ENCODE measurements around the gene CEP72. TPM values are rescaled to one million over a fixed set of nuclear protein-coding genes. Genes with fewer than 3 reads are reported as not detected.

Gene CEP72
- total RNA-seq, 1 experiment from 2014 or later, result 14.6 TPM

- no peaks in the 10 kb centered on the region for H3K9me2 ChIP-seq (replicated peaks; ENCODE audit: insufficient read depth, low read length)
- H3K4me3 ChIP-seq (ENCODE audit: low read length), result no peak overlapping the region
- no peak overlapping the region for H2AFZ ChIP-seq (ENCODE audit: low read length)
- H4K20me1 ChIP-seq (ENCODE audit: insufficient read depth, low read depth, low read length), result 0 out of 2 replicates have a peak, but pooled peaks cover 3% of the 10 kb centered on the region
- no peaks in the 10 kb centered on the region for H3K79me2 ChIP-seq (ENCODE audit: low read length)
- no peaks in the 10 kb centered on the region for H3K27me3 ChIP-seq (ENCODE audit: low read length)
- H3K36me3 ChIP-seq (ENCODE audit: insufficient read depth, low read length), result peaks cover 19% of the 10 kb centered on the region
- no peaks in the 10 kb centered on the region for H3K9me3 ChIP-seq (ENCODE audit: low read length)
- H3K4me1 ChIP-seq (ENCODE audit: low read length), result peaks cover 6% of the 10 kb centered on the region
- H3K4me2 ChIP-seq (ENCODE audit: low read depth, low read length, poor library complexity, severe bottlenecking), result no peak overlapping the region
- no peak overlapping the region for H3K9ac ChIP-seq (ENCODE audit: low read length)
- H3K27ac ChIP-seq (ENCODE audit: low read length), result no peak overlapping the region
- DNase-seq, result no peak
These were observed 25.7 kb downstream of the CEP72 start for GRCh38 chr5:637581-638450.

GRCh38 chr5:638501-639252, 26.5 kb downstream of the CEP72 start:
- no peak for DNase-seq

GRCh38 chr5:639253-639530, 27.1 kb downstream of the CEP72 start:
- no peaks in the 10 kb centered on the region for H3K27me3 ChIP-seq (ENCODE audit: low read length)
- peaks cover 20% of the 10 kb centered on the region for H3K4me1 ChIP-seq (ENCODE audit: low read length)
- H3K79me2 ChIP-seq (ENCODE audit: low read length), result no peaks in the 10 kb centered on the region
- no peak overlapping the region for H2AFZ ChIP-seq (ENCODE audit: low read length)
- peaks cover 19% of the 10 kb centered on the region for H3K36me3 ChIP-seq (ENCODE audit: insufficient read depth, low read length)
- no peaks in the 10 kb centered on the region for H3K9me2 ChIP-seq (replicated peaks; ENCODE audit: insufficient read depth, low read length)
- no peaks in the 10 kb centered on the region for H3K9me3 ChIP-seq (ENCODE audit: low read length)
- no peak overlapping the region for H3K9ac ChIP-seq (ENCODE audit: low read length)
- H3K27ac ChIP-seq (ENCODE audit: low read length), result no peak overlapping the region
- no peaks in the 10 kb centered on the region for H4K20me1 ChIP-seq (ENCODE audit: insufficient read depth, low read depth, low read length)
- H3K4me3 ChIP-seq (ENCODE audit: low read length), result no peak overlapping the region
- H3K4me2 ChIP-seq (ENCODE audit: low read depth, low read length, poor library complexity, severe bottlenecking), result no peak overlapping the region
- no peak for DNase-seq

More at GRCh38 chr5:638501-639252, 26.5 kb downstream of the CEP72 start:
- no peak overlapping the region for H3K9ac ChIP-seq (ENCODE audit: low read length)
- H3K36me3 ChIP-seq (ENCODE audit: insufficient read depth, low read length), result peaks cover 19% of the 10 kb centered on the region
- H4K20me1 ChIP-seq (ENCODE audit: insufficient read depth, low read depth, low read length), result 0 out of 2 replicates have a peak, but pooled peaks cover under 1% of the 10 kb centered on the region
- no peak overlapping the region for H3K4me2 ChIP-seq (ENCODE audit: low read depth, low read length, poor library complexity, severe bottlenecking)
- no peak overlapping the region for H2AFZ ChIP-seq (ENCODE audit: low read length)
- H3K4me1 ChIP-seq (ENCODE audit: low read length), result peaks cover 15% of the 10 kb centered on the region
- H3K9me3 ChIP-seq (ENCODE audit: low read length), result no peaks in the 10 kb centered on the region
- H3K27ac ChIP-seq (ENCODE audit: low read length), result no peak overlapping the region
- no peaks in the 10 kb centered on the region for H3K27me3 ChIP-seq (ENCODE audit: low read length)
- no peak overlapping the region for H3K4me3 ChIP-seq (ENCODE audit: low read length)
- H3K79me2 ChIP-seq (ENCODE audit: low read length), result no peaks in the 10 kb centered on the region
- no peaks in the 10 kb centered on the region for H3K9me2 ChIP-seq (replicated peaks; ENCODE audit: insufficient read depth, low read length)

GRCh38 chr5:639584-640213, 27.6 kb downstream of the CEP72 start:
- no peak overlapping the region for H3K27ac ChIP-seq (ENCODE audit: low read length)
- DNase-seq, result no peak
- no peaks in the 10 kb centered on the region for H3K9me3 ChIP-seq (ENCODE audit: low read length)
- H3K4me2 ChIP-seq (ENCODE audit: low read depth, low read length, poor library complexity, severe bottlenecking), result no peak overlapping the region
- H3K4me3 ChIP-seq (ENCODE audit: low read length), result no peak overlapping the region
- peaks cover 25% of the 10 kb centered on the region for H3K4me1 ChIP-seq (ENCODE audit: low read length)
- no peaks in the 10 kb centered on the region for H4K20me1 ChIP-seq (ENCODE audit: insufficient read depth, low read depth, low read length)
- H3K79me2 ChIP-seq (ENCODE audit: low read length), result peaks cover 3% of the 10 kb centered on the region
- H3K36me3 ChIP-seq (ENCODE audit: insufficient read depth, low read length), result peaks cover 24% of the 10 kb centered on the region
- no peaks in the 10 kb centered on the region for H3K27me3 ChIP-seq (ENCODE audit: low read length)
- H3K9ac ChIP-seq (ENCODE audit: low read length), result no peak overlapping the region
- H3K9me2 ChIP-seq (replicated peaks; ENCODE audit: insufficient read depth, low read length), result no peaks in the 10 kb centered on the region
- H2AFZ ChIP-seq (ENCODE audit: low read length), result no peak overlapping the region

GRCh38 chr5:640461-641330, 28.6 kb downstream of the CEP72 start:
- peaks cover 13% of the 10 kb centered on the region for H3K79me2 ChIP-seq (ENCODE audit: low read length)
- H2AFZ ChIP-seq (ENCODE audit: low read length), result no peak overlapping the region
- H3K27ac ChIP-seq (ENCODE audit: low read length), result no peak overlapping the region
- no peaks in the 10 kb centered on the region; the same call in 1 of the 2 replicates for H3K9me3 ChIP-seq (ENCODE audit: low read length)
- no peaks in the 10 kb centered on the region for H4K20me1 ChIP-seq (ENCODE audit: insufficient read depth, low read depth, low read length)
- peaks cover 33% of the 10 kb centered on the region for H3K4me1 ChIP-seq (ENCODE audit: low read length)
- no peak overlapping the region for H3K9ac ChIP-seq (ENCODE audit: low read length)
- H3K9me2 ChIP-seq (replicated peaks; ENCODE audit: insufficient read depth, low read length), result no peaks in the 10 kb centered on the region
- H3K4me3 ChIP-seq (ENCODE audit: low read length), result no peak overlapping the region
- H3K27me3 ChIP-seq (ENCODE audit: low read length), result no peaks in the 10 kb centered on the region
- no peak for DNase-seq
- peaks cover 31% of the 10 kb centered on the region for H3K36me3 ChIP-seq (ENCODE audit: insufficient read depth, low read length)
- no peak overlapping the region for H3K4me2 ChIP-seq (ENCODE audit: low read depth, low read length, poor library complexity, severe bottlenecking)

- peaks cover 20% of the 10 kb centered on the region for H3K79me2 ChIP-seq (ENCODE audit: low read length)
- no peak overlapping the region for H3K9ac ChIP-seq (ENCODE audit: low read length)
- no peak overlapping the region for H3K4me2 ChIP-seq (ENCODE audit: low read depth, low read length, poor library complexity, severe bottlenecking)
- H3K27ac ChIP-seq (ENCODE audit: low read length), result no peak overlapping the region
- no peaks in the 10 kb centered on the region for H3K9me2 ChIP-seq (replicated peaks; ENCODE audit: insufficient read depth, low read length)
- DNase-seq, result no peak
- H3K27me3 ChIP-seq (ENCODE audit: low read length), result no peaks in the 10 kb centered on the region
- H3K4me3 ChIP-seq (ENCODE audit: low read length), result no peak overlapping the region
- H3K36me3 ChIP-seq (ENCODE audit: insufficient read depth, low read length), result peaks cover 31% of the 10 kb centered on the region
- peaks cover 33% of the 10 kb centered on the region for H3K4me1 ChIP-seq (ENCODE audit: low read length)
- no peaks in the 10 kb centered on the region; the same call in 1 of the 2 replicates for H3K9me3 ChIP-seq (ENCODE audit: low read length)
- no peak overlapping the region for H2AFZ ChIP-seq (ENCODE audit: low read length)
- no peaks in the 10 kb centered on the region for H4K20me1 ChIP-seq (ENCODE audit: insufficient read depth, low read depth, low read length)
These were observed 29.2 kb downstream of the CEP72 start for GRCh38 chr5:641331-641765.

- H3K9me3 ChIP-seq (ENCODE audit: low read length), result peaks cover 1% of the 10 kb centered on the region
- H2AFZ ChIP-seq (ENCODE audit: low read length), result no peak overlapping the region
- peaks cover 42% of the 10 kb centered on the region for H3K36me3 ChIP-seq (ENCODE audit: insufficient read depth, low read length)
- no peaks in the 10 kb centered on the region for H3K27me3 ChIP-seq (ENCODE audit: low read length)
- no peak overlapping the region for H3K9ac ChIP-seq (ENCODE audit: low read length)
- H3K4me3 ChIP-seq (ENCODE audit: low read length), result no peak overlapping the region
- no peak for DNase-seq
- peak overlapping the region; percentile 96 for H3K27ac ChIP-seq (ENCODE audit: low read length)
- no peaks in the 10 kb centered on the region for H3K9me2 ChIP-seq (replicated peaks; ENCODE audit: insufficient read depth, low read length)
- H4K20me1 ChIP-seq (ENCODE audit: insufficient read depth, low read depth, low read length), result no peaks in the 10 kb centered on the region
- H3K4me2 ChIP-seq (ENCODE audit: low read depth, low read length, poor library complexity, severe bottlenecking), result peak overlapping the region; percentile 77
- H3K4me1 ChIP-seq (ENCODE audit: low read length), result peaks cover 33% of the 10 kb centered on the region
- H3K79me2 ChIP-seq (ENCODE audit: low read length), result peaks cover 21% of the 10 kb centered on the region
These were observed 30.3 kb downstream of the CEP72 start for GRCh38 chr5:642481-642880.
